ENCODE measurements around the gene MTHFR.

MTHFR gene

GRCh38 chr1:11782127-11782708 lies 23.5 kb downstream of the MTHFR start:
- Histone ChIP-seq H3K4ac (ENCODE audit: low read depth, low read length) (no peak overlapping the region), H3K18ac (ENCODE audit: low read length) (no peak overlapping the region), H3K23ac (ENCODE audit: low read length) (no peak overlapping the region), H3K4me1 (ENCODE audit: control insufficient read depth in 1 of 2, insufficient read depth in 2 of 2, low read length in 2 of 2) (peaks cover 6 to 12% of the 10 kb centered on the region in 2 experiments), H3K9me3 (ENCODE audit: insufficient read depth, low read depth, low read length) (peaks cover 3% of the 10 kb centered on the region), H2AK5ac (ENCODE audit: low read length) (no peak overlapping the region), H4K12ac (ENCODE audit: low read depth, low read length) (no peak overlapping the region), H2BK5ac (ENCODE audit: low read depth, low read length, poor library complexity) (no peak overlapping the region), H4K8ac (ENCODE audit: low read depth, low read length) (no peak overlapping the region), H3K36me3 (ENCODE audit: control insufficient read depth in 1 of 2, insufficient read depth in 2 of 2, low read length in 2 of 2) (no peaks in the 10 kb centered on the region), H3K79me2 (ENCODE audit: control insufficient read depth, insufficient read depth, low read length, poor library complexity) (no peaks in the 10 kb centered on the region), H2AFZ (ENCODE audit: insufficient read depth, low read length, poor library complexity) (no peak overlapping the region), H3K79me1 (ENCODE audit: low read length) (peaks cover 4% of the 10 kb centered on the region), H3K27ac (ENCODE audit: low read depth, low read length) (no peak overlapping the region), H2BK12ac (ENCODE audit: low read length) (no peak overlapping the region), H3K9ac (ENCODE audit: low read length) (no peak overlapping the region), H3K4me3 (ENCODE audit: low read depth, low read length) (no peak overlapping the region), H4K91ac (ENCODE audit: low read depth, low read length) (no peak overlapping the region), H2BK120ac (ENCODE audit: insufficient read depth, low read length, poor library complexity) (no peak overlapping the region), H3K4me2 (ENCODE audit: low read length) (no peak overlapping the region), H3K14ac (ENCODE audit: low read length) (no peak overlapping the region), H3K27me3 (ENCODE audit: insufficient read depth, low read length) (no peaks in the 10 kb centered on the region)
- no CpG with 5 or more reads among the region's 6 CpGs for WGBS (ENCODE audit: extremely low coverage, insufficient coverage, insufficient read length)
- DNase-seq = no peak

GRCh38 chr1:11781297-11781696 lies 24.5 kb downstream of the MTHFR start:
- no peak overlapping the region for H2BK5ac ChIP-seq (ENCODE audit: low read depth, low read length, poor library complexity)
- H3K14ac ChIP-seq (ENCODE audit: low read length) = no peak overlapping the region
- no peak overlapping the region for H2AFZ ChIP-seq (ENCODE audit: insufficient read depth, low read length, poor library complexity)
- H3K18ac ChIP-seq (ENCODE audit: low read length) = no peak overlapping the region
- WGBS (ENCODE audit: extremely low coverage, insufficient coverage, insufficient read length) = no CpG with 5 or more reads among the region's 12 CpGs
- no peak overlapping the region for H4K91ac ChIP-seq (ENCODE audit: low read depth, low read length)
- no peak overlapping the region for H3K4ac ChIP-seq (ENCODE audit: low read depth, low read length)
- no peak overlapping the region for H3K9ac ChIP-seq (ENCODE audit: low read length)
- H3K23ac ChIP-seq (ENCODE audit: low read length) = no peak overlapping the region
- no peaks in the 10 kb centered on the region for H3K79me2 ChIP-seq (ENCODE audit: control insufficient read depth, insufficient read depth, low read length, poor library complexity)
- H3K27ac ChIP-seq (ENCODE audit: low read depth, low read length) = no peak overlapping the region
- no peak overlapping the region for H4K8ac ChIP-seq (ENCODE audit: low read depth, low read length)
- DNase-seq = peak; percentile 62 to 88
- H3K9me3 ChIP-seq (ENCODE audit: insufficient read depth, low read depth, low read length) = peaks cover 3% of the 10 kb centered on the region
- H3K4me2 ChIP-seq (ENCODE audit: low read length) = no peak overlapping the region
- peaks cover 2% of the 10 kb centered on the region for H3K79me1 ChIP-seq (ENCODE audit: low read length)
- no peak overlapping the region for H2AK5ac ChIP-seq (ENCODE audit: low read length)
- peaks cover 3 to 8% of the 10 kb centered on the region in 2 experiments for H3K4me1 ChIP-seq (ENCODE audit: control insufficient read depth in 1 of 2, insufficient read depth in 2 of 2, low read length in 2 of 2)
- no peak overlapping the region for H2BK120ac ChIP-seq (ENCODE audit: insufficient read depth, low read length, poor library complexity)
- H4K12ac ChIP-seq (ENCODE audit: low read depth, low read length) = no peak overlapping the region
- no peak overlapping the region for H3K4me3 ChIP-seq (ENCODE audit: low read depth, low read length)
- H3K27me3 ChIP-seq (ENCODE audit: insufficient read depth, low read length) = no peaks in the 10 kb centered on the region
- no peaks in the 10 kb centered on the region for H3K36me3 ChIP-seq (ENCODE audit: control insufficient read depth in 1 of 2, insufficient read depth in 2 of 2, low read length in 2 of 2)
- H2BK12ac ChIP-seq (ENCODE audit: low read length) = no peak overlapping the region

- DNase-seq = peak; percentile 74 to 87
- no peaks in the 10 kb centered on the region for H3K79me2 ChIP-seq (ENCODE audit: control insufficient read depth, insufficient read depth, low read length, poor library complexity)
- no peaks in the 10 kb centered on the region for H3K27me3 ChIP-seq (ENCODE audit: insufficient read depth, low read length)
- no peaks in the 10 kb centered on the region for H3K36me3 ChIP-seq (ENCODE audit: control insufficient read depth in 1 of 2, insufficient read depth in 2 of 2, low read length in 2 of 2)
- no peak overlapping the region for H2BK5ac ChIP-seq (ENCODE audit: low read depth, low read length, poor library complexity)
- H2AFZ ChIP-seq (ENCODE audit: insufficient read depth, low read length, poor library complexity) = no peak overlapping the region
- no peak overlapping the region for H3K27ac ChIP-seq (ENCODE audit: low read depth, low read length)
- H3K4me3 ChIP-seq (ENCODE audit: low read depth, low read length) = no peak overlapping the region
- no peak overlapping the region for H3K4ac ChIP-seq (ENCODE audit: low read depth, low read length)
- H4K8ac ChIP-seq (ENCODE audit: low read depth, low read length) = no peak overlapping the region
- peak overlapping the region; percentile 37 for H3K14ac ChIP-seq (ENCODE audit: low read length)
- H3K4me2 ChIP-seq (ENCODE audit: low read length) = no peak overlapping the region
- no peak overlapping the region for H4K91ac ChIP-seq (ENCODE audit: low read depth, low read length)
- H3K23ac ChIP-seq (ENCODE audit: low read length) = no peak overlapping the region
- H4K12ac ChIP-seq (ENCODE audit: low read depth, low read length) = no peak overlapping the region
- peaks cover 3% of the 10 kb centered on the region for H3K9me3 ChIP-seq (ENCODE audit: insufficient read depth, low read depth, low read length)
- H3K9ac ChIP-seq (ENCODE audit: low read length) = no peak overlapping the region
- peaks cover 2% of the 10 kb centered on the region for H3K79me1 ChIP-seq (ENCODE audit: low read length)
- WGBS (ENCODE audit: extremely low coverage, insufficient coverage, insufficient read length) = no CpG with 5 or more reads among the region's 10 CpGs
- H3K4me1 ChIP-seq (ENCODE audit: control insufficient read depth in 1 of 2, insufficient read depth in 2 of 2, low read length in 2 of 2) = peaks cover 3 to 8% of the 10 kb centered on the region in 2 experiments
- H2AK5ac ChIP-seq (ENCODE audit: low read length) = peak overlapping the region; percentile 63
- no peak overlapping the region for H3K18ac ChIP-seq (ENCODE audit: low read length)
- no peak overlapping the region for H2BK12ac ChIP-seq (ENCODE audit: low read length)
- H2BK120ac ChIP-seq (ENCODE audit: insufficient read depth, low read length, poor library complexity) = no peak overlapping the region
Measured at GRCh38 chr1:11780380-11781147, 25.2 kb downstream of the MTHFR start.

DNA sequence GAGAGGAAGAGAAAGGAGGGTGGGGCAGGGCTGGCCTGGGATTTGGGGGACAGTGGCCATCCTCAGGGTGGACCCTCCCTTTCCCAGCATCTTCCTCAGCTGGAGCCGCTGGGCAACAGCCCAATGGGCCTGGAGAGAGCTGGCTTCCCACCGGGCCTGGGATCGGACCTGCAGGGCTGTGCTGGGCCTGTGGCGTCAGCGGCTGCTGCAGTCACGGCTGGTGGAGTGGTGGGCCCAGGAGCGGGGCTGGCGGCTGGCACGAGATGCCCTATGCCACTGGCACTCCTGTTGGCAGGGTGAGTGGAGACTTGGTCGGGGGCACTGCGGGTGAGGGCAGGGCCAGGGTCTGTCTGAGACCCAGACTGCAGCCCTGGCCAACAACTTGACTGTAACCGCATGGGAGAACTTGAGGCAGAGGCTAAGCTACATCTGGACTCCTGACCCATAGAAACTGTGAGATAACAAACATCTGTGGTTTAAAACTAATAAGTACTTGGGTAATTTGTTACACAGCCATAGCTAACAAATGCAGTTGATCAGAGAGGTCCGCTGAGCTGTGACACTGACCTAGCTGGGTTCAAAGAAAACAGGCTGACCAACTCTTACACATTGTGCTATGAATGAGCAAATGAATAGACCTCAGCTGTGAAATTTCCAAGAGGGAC lies 25.9 kb downstream of the MTHFR start:
- H3K27ac ChIP-seq (ENCODE audit: low read depth, low read length) = no peak overlapping the region
- H3K27me3 ChIP-seq (ENCODE audit: insufficient read depth, low read length) = no peaks in the 10 kb centered on the region
- H3K23ac ChIP-seq (ENCODE audit: low read length) = no peak overlapping the region
- H3K79me2 ChIP-seq (ENCODE audit: control insufficient read depth, insufficient read depth, low read length, poor library complexity) = no peaks in the 10 kb centered on the region
- whole genome bisulfite sequencing (ENCODE audit: extremely low coverage, insufficient coverage, insufficient read length) = no CpG with 5 or more reads among the region's 13 CpGs
- no peak overlapping the region for H3K14ac ChIP-seq (ENCODE audit: low read length)
- H3K9me3 ChIP-seq (ENCODE audit: insufficient read depth, low read depth, low read length) = peaks cover 3% of the 10 kb centered on the region
- H3K4me1 ChIP-seq (ENCODE audit: control insufficient read depth in 1 of 2, insufficient read depth in 2 of 2, low read length in 2 of 2) = peaks cover 3 to 8% of the 10 kb centered on the region in 2 experiments
- peak in 1 of 2 donors; percentile 19 for DNase-seq
- no peak overlapping the region for H4K12ac ChIP-seq (ENCODE audit: low read depth, low read length)
- H2AK5ac ChIP-seq (ENCODE audit: low read length) = no peak overlapping the region
- no peak overlapping the region for H2BK5ac ChIP-seq (ENCODE audit: low read depth, low read length, poor library complexity)
- peaks cover 2% of the 10 kb centered on the region for H3K79me1 ChIP-seq (ENCODE audit: low read length)
- no peak overlapping the region for H3K18ac ChIP-seq (ENCODE audit: low read length)
- no peak overlapping the region for H3K9ac ChIP-seq (ENCODE audit: low read length)
- H4K91ac ChIP-seq (ENCODE audit: low read depth, low read length) = no peak overlapping the region
- no peak overlapping the region for H4K8ac ChIP-seq (ENCODE audit: low read depth, low read length)
- no peak overlapping the region for H3K4me3 ChIP-seq (ENCODE audit: low read depth, low read length)
- H3K4me2 ChIP-seq (ENCODE audit: low read length) = no peak overlapping the region
- H2BK12ac ChIP-seq (ENCODE audit: low read length) = no peak overlapping the region
- H2AFZ ChIP-seq (ENCODE audit: insufficient read depth, low read length, poor library complexity) = no peak overlapping the region
- H3K4ac ChIP-seq (ENCODE audit: low read depth, low read length) = no peak overlapping the region
- no peak overlapping the region for H2BK120ac ChIP-seq (ENCODE audit: insufficient read depth, low read length, poor library complexity)
- no peaks in the 10 kb centered on the region for H3K36me3 ChIP-seq (ENCODE audit: control insufficient read depth in 1 of 2, insufficient read depth in 2 of 2, low read length in 2 of 2)

Measured in trophoblast cell (in vitro differentiated cells and primary cell).